Stimulated activated CD4-positive, alpha-beta T cell treated with anti-CD3 and anti-CD28 coated beads, Interleukin-1b, Interleukin-23, amount 100 ng/mL, for 48 hours (primary cell): ENCODE results near the gene SPSB3.

Experiments
- DNase-seq: peaks from one replicate; pipeline ENCODE4 v3.0.0-alpha.2; 2020

SPSB3 gene

DNA sequence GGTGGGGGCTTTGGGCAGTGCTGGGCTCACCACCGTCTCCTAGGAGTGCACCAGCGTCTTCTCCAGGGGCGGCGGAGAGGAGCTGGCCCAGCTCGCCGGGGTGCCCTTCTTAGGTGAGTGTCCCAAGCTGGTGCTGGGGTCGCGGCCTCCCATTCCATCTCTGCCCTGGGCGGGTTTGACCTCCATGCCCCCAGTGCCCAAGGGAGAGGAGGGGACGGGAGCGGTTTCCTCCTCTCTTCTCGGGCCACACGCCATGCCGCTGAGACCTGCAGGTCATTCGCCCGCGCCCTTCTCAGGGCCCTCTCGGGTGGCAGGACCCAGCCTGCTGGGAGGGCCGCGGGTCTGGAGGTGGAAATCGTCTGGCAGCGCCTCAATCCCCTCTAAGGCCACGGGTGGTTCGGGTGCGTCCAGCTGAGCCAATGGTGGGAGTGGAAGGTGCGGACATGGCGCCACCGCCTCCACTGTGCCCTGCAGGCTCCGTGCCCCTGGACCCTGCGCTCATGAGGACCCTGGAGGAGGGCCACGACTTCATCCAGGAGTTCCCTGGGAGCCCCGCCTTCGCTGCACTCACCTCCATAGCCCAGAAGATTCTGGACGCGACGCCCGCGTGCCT lies 5.8 kb upstream of the SPSB3 start:
- DNase-seq = no peak

DNA sequence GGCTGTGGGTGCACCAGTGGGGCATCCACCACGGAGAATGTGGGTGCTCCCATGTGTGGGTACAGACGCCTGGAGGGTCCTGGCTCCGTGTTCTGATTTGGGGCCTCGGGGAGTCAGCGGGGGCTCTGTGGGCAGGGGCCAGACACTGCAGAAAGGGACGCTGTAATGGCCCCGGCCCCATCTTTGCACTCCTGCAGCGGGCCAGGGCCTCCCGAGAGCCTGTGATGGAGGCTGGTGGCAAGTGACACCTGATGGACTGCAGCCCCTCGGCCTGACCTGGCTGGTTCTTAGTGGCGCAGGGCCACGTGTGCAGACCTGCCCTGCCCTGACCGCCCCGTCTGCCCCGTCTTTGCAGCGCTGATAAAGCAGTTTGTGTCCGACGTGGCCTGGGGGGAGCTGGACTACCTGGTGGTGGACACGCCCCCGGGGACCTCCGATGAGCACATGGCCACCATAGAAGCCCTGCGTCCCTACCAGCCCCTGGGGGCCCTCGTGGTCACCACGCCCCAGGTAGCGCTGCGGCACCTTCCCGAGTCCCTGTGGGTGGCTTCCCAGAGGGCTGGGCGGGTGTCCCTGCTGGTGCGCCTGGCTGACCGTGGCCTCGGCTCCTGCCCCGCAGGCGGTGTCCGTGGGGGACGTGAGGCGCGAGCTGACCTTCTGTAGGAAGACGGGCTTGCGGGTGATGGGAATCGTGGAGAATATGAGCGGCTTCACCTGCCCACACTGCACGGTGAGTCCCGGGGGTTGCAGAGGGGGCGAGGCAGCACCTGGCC lies 5.1 kb upstream of the SPSB3 start:
- no peak for DNase-seq

DNA sequence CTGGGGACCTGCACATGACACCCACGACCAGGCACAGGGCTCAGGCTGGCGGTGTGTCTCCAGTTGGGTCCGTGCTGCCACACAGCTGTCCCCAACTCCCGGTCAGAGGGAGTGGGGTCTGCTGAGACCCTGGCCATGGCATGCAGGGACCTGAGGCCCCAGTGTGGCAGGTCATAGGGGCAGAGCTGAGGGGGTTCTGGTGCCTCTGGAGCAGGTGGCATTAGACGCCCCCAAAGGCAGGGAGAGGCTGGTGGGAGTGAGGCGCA lies 4.6 kb upstream of the SPSB3 start:
- no peak for DNase-seq

DNA sequence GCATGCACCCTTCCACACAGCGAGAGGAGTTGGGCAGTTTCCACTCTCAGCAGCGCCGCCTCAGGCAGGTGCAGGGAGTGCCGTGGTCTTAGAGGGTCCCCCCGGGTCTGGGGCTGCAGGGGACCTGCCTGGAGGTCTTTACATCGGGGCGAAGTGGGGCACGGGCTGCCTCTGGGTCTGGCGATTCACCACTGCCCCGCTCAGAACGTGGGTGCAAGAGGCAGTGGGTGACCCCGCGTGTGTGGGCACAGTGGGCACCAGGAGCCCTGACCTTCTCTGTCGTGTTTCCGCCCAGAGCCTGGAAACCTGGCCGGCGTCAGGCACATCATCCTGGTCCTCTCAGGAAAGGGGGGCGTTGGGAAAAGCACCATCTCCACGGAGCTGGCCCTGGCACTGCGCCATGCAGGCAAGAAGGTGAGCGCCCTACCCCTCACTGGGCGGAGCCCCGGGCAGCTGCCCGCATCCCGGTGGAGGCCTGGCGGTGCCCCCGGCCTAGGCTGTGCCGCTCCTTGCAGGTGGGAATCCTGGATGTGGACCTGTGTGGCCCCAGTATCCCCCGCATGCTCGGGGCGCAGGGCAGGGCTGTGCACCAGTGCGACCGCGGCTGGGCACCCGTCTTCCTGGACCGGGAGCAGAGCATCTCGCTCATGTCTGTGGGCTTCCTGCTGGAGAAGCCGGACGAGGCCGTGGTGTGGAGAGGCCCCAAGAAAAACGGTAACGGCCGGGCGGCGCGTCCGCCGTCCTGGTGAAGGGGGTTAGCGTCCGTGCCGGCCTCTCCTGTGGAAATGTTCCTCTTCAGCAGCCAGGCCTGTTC lies 4.1 kb upstream of the SPSB3 start:
- DNase-seq = no peak

DNA sequence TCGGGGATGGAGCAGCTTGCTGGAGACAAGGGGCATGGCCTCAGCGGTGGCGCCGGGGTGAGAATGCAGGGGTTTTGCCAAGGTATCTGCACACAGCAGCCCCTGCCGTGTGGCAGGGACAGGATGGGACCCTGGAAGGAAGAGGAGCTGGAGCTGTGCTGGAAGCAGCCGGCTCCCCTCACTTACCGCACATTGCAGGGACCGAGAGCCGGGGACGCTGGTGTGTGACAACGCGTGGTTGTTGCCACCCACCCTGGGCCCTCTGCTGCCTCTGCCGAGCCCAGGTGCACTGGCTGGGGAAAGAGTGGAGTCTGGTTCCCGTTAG lies 3.4 kb upstream of the SPSB3 start:
- no peak for DNase-seq

DNA sequence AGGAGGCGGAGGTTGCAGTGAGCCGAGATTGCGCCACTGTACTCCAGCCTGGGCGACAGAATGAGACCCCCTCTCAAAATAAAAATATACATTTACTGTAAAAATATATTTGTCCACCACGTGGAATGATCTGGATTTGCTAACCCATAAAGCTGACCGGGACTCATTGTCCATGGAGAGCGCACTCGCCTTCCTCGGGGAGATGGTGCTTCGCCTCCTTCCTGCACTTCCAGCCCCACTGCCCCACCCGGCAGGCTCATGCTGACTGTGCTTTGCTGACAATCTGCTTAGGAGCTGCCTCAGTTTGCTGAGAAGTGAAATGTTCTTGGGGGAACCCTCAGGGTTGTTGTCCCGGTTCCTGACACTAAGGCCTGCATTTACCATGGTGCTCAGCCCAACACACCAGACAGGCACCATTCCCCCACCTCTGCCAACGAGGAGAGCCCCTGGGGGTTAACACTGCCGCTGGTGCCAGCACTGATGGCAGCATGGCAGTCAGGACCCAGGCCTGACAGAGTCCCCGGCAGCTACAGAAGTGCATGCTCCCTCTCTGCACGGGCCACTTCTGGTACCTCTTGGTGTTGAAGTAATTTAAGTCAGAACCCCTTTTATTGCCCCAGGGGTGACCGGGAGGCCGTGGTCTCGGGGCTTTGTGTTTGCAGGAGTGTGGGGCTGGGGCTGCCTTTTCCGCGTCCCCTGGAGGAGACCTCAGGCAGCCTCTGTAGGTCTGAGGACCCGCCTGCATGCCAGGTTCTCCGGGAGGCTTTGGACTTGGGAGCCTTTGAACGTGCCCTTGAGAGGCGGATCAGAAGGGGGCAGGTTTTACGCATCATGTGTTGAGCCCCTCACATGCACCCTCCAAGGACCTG lies 2.8 kb upstream of the SPSB3 start:
- no peak for DNase-seq

DNA sequence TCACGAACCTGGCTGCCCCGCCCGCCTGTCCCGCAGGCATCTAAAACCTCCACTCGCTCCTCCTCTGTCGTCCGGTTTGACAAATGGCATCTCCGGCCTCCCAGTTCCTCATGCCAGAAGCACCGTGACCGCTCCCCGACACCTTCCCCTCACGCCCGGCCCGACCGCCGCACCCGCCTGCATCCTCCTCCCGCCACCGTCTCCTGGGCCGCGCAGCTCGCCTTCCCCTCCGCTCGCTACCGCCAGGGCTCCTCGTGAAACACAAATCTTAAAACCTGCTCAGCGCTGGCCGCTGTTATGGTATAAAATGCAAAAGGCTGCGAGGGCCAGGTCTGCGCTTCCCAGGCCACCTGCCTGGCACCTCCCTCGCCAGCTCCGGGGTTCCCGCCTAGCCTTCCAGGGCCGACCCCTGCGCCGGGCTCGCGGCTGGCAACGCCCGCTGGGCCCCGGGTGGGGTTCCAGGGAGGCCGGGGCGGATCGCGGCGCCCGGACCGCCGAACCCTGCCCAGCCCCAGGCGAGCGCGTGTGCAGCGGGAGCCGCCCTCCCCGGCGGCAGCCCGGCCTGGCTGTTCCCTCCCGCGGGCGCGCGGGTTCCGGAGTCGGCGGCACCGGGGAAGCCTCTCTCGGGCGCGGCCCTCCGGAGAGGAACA lies 488 bp downstream of the SPSB3 start:
- peak; percentile 31 for DNase-seq

DNA sequence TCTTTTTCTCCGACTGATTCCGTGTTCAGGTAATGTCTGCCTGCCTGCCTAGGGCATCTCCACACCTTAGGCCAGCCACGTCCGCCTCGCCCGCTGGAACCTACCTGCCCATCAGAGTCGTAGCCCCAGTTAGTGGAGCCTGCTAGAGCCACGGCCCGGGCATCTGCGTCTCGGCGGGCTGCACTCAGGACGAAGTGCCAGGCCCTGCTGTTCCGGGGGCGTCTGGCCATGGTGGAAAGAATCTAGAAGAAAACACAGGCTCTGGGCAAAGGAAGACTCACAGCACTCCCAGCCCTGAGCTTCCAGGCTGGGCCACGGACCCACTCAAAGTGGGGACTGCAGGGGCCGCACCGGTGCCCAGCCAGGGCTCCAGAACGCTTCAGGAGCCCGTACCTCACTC lies 1.1 kb downstream of the SPSB3 start:
- DNase-seq = no peak

DNA sequence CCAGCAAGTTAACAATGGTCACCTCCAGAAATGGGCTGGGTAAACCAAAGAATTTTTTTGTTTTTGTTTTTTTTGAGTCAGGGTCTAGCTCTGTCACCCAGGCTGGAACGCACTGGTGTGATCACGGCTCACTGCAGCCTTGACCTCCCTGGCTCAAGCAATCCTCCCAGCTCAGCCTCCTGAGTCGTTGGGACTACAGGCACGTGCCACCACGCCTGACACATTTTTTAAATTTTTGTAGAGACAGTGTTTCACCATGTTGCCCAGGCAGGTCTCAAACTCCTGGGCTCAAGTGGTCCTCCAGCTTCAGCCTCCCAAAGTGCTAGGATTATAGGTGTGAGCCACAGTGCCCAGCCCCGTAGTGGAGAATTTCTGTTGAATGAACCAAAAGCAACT lies 1.7 kb downstream of the SPSB3 start:
- DNase-seq = no peak

DNA sequence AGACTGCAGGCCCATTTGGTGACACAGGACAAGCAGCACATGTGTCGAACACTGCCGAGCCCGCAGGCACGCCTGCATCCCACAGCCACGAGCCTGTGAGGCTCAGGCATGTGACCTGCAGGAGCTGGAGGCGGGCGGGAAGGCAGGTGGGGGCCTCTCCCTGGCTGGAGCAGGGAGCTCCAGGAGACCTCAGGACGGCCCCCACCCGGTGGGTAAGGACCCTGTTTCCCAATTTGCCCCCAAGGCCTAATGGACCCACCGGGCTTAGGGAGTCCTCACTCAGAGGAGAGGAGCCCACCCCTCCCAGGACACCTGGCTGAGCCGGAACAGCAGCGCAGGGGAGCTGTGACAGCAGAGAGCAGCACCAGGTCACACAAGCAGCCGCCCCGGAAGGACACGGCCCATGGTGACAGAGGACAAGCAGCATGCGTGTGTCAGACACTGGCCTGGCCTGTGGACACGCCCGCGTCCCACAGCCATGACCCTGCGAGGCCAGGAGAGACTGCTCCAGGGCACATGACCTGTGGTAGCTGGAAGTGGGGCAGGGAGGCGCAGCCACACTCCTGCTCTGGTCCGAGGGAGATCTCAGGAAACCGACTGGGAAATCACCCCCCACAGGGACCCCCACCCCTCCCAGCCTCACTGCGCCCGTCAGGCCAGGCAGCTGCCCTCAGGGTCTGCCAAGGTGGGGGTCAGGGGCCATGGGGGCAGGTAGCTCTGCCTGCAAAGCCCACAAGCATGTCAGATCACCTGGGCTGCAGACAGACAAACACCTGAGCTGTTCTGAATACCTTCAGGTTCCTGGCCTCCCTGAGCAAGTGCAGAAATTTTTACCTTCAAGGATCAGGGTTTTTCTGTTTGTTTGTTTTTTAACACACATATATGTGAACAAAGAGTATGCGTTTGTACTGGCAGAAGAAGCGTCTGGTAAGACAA lies 2.4 kb downstream of the SPSB3 start:
- DNase-seq = no peak

DNA sequence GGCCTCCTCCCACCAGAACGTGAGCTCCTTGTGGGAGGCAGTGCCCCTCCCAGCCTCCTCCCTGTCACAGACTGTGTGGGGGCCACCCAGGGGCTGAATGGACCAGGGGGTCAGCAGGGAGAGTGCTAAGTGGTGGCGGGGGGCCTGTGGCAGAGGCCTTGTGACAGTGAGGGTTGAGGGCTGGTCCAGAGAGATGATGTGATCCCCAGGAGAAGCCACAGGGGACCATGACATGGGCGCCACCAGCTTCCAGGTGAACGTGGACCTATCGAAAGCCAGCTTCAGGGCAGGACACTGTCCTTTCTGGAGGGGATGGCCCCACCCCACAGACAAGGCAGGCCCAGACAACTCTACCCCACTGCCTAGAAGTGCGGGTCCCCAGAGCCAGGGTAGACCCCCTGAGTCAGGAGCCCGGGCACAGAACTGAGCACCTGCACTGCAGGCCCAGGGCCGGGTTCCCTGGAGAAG lies 3.1 kb downstream of the SPSB3 start:
- DNase-seq = no peak

DNA sequence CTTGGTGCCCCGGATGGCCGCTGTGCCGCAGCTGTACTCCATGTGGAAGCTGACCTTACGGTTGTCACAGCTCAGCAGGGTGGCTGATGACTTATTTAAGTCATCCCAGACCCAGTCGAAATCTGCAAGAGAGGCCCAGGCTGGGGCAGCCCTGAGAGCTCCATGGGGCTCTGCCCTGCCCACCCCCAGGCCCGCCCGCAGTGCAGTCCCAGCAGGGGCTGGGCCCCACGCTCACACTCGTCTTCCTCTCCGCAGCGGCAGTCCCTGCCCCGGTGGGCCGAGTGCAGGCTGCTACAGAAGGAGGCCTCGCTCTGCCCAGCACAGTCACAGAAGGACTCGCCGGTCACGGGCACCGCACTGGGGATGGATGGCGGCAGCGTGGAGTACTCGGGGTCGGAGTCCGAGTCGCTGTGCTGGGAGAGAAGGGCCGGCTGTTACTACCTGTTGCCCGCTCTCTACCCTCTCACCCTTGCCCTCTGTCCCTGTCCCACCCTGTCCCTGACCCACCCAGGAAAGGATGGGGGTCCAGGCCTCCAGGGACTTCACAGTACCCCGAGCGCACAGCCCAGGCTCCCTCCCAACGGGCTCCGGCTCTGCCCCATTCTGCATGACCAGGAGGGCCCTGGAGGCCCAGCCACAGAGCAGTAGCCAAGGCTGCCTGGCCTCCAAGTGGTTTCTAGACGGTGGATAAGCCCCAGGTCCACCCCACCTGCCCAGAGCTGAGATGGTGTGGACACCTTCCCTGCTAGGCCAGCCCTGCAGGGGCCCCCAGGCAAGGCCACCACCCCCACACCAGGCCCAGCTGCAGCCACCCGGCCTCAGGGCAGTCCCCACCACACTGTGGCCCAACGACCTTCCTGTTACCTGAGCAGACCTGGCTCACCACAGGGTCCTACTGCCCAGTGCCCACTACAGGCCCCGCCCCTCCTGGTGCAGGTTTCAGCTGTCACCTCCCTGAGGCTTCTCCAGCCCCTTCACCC lies 3.9 kb downstream of the SPSB3 start:
- no peak for DNase-seq

DNA sequence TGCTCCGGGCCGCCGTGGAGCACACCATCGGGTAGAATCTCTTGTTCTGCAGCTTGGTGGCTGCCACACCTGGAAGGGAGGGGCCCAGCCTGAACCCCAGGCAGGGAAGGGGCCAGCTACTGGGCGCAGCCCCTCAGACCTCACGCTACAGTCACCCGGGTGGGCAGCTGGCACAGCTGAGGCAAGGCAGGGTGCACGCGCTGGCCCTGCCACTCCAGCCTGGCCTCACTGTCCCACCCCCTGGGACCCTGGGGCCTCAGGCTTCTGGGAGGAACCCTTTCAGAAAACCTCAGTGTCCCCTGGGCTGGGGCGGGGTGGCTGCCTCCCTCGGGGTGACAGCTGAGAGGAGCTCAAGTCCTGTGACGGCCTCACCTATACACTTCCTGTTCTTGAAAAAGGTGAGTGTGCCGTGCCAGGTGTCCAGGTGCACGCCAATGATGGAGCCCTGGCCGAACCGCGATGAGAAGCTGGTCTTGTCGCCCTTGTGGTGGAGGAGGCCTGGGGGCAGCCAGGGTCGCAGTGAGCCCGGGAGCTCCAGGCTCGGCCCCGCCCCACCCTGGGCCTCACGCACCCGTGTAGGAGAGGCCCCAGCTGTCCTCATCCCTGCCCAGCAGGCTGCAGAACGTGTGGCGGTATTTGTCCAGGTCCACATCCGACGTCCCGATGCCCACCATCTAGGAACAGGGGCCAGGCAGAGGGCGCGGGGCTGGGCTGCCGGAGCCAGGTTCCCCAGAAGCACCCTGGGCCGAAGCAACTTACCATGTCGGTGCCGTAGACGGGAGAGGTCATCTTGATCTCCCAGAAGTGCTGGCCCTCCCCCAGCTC lies 4.8 kb downstream of the SPSB3 start:
- peak; percentile 6 for DNase-seq

DNA sequence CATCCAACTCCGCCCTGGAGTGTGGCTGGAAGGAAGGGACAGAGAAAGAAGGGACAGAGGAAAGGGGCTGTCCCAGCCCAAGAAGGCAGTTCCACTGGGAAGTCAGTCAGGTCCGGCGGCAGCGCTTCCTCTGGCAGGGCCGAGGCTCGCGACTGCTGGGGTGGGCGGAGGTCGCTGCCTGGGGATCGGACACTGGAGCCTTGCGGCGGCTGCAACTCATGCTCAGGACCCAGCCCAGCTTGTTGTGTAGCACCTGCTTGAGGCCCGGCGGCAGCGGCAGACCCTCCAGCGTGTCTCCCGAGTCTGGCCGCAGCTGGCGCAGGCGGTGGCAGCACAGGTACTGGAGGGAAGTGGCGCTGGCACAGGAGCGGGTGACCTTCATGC lies 5.4 kb downstream of the SPSB3 start:
- no peak for DNase-seq

DNA sequence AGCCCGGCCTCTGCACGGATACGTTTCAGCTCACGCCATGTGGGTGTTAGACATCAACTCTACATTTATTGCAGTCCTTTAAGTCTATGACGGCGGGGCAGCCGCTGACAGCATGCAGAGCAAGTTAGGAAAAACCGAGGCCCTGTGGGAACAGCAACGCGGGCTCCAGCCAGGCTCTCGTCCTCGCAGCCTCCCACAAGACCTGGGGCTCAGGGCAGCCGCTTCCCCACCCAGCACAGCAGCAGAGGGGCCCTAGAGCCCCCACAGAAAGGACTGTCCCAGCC lies 5.8 kb downstream of the SPSB3 start:
- DNase-seq = no peak

DNA sequence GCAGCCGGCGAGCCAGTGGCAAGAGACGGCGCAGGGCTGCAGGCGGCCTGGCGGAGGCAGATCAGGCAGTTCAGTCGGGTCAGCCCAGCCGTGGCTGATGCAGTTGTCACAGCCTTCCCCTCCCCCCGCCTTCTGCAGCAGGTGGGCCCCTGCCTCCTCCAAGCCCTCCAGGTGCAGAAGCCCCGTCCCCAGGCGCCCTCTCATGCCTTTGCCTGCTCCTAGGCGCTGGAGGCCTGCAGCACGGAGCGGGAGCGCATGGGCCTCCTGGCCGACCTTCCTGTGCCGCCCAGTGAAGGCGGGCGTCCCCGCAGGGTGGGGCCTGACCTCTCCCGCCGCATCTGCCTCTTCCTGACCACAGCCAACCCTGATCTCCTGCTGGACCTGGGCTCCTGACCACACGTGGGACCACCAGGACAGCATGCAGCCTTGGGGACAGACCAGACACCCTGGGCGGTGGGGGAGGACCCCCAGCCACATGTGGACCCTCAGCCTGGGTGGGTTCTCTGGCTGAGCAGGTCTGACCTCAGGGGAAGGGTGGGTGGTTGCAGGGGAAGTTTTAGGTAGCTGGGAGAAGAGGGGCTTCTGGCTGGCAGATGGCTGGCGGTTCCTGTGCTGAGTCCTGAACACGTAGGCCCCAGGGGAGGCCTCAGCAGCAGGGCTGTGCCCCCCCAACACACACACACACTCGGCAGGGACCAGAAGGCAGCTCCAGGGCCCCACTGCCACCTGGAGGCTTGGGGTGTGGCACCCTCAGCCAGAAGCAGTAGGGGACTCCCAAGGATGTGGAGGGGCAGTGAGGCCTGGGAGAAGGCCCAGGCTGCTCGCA lies 6.3 kb downstream of the SPSB3 start:
- no peak for DNase-seq

DNA sequence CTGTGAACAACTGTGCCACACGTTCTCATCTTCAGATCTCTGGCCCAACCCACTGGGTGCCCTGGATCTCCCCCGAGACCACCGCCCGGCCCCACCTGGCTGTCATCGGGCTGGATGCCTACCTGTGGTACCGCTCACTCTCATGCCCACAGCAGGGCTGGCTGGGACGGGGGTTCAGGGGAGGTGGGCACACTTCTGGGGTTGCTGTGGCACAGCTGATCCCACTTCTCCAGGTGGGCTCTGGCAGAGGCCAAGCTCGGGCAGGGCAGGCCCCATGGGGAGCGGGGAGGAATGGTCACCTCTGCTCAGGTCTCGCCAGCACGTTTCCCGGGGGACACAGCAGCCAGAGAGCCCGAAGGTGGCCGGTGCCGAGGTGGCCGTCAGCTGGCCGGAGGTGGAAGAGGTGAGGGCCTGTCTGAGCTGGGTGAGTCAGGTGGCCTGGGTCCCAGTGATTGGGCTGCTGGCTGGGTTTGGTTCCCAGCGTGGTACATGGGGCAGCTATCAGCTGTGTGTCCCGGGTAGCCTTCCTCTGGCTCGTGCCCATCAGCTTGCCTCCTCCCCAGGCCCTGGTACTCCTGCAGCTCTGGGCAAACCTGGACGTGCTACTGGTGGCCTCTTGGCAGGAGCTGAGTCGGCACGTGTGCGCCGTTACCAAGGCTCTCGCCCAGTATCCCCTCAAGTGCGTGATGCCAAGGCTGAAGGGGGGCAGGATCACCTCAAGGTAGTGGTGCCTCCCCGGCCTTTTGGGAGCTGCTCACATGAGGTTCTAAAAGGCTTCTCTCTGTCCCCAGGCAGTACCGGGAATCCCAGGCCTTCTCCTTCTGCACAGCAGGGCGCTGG lies 7.1 kb downstream of the SPSB3 start:
- DNase-seq = no peak

DNA sequence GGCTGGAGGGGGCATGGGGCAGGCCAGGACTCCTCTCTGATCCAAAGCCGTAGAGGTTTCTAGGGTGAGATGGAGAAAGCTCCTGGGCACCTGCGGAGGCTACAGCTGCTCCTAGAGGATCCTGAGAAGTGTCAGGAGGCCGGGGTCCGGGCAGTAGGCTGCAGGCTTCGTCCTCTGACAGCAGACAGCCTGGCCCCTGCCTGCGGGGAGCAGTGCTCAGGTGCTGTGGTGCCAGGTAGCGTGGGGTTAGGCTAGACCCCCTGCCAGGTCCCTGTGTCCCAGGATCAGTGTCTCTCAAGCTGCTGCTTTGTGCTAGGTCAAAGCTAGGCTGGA lies 8.0 kb downstream of the SPSB3 start:
- DNase-seq = no peak
